B cell (primary cell): Measurements from ENCODE around the gene TSN. TPM values are rescaled to one million over a fixed set of nuclear protein-coding genes. Genes with fewer than 3 reads are reported as not detected.

Source experiments
- ATAC-seq: fragments of 200-7000 bp; cut with Tn5 transposase; one replicate; pipeline ENCODE4 v1.10.0; 2021; ENCODE audit warnings: low read depth, mild to moderate bottlenecking, moderate number of reproducible peaks, moderate library complexity
- CTCF ChIA-PET: fragments of 350-600 bp; sonication (Branson Sonifier 250); formaldehyde crosslinking; loops from one replicate; lab custom pipeline; 2021; ENCODE audit warnings: antibody characterized with exemption, inconsistent platforms; lab: Charles Lee
- POLR2A ChIA-PET: fragments of 350-600 bp; sonication (Branson Sonifier 250); formaldehyde crosslinking; loops from one replicate; lab custom pipeline; 2021; ENCODE audit warnings: antibody characterized with exemption; lab: Charles Lee
- DNase-seq: peaks from one replicate; pipeline ENCODE4 v3.0.0; 2013
- H2AFZ ChIP-seq: 2 replicates; pipeline ENCODE4 v1.6.1; 2012; ENCODE audit warnings: mild to moderate bottlenecking, low read depth, low read length; ENCODE audit not compliant: insufficient read depth, poor library complexity, severe bottlenecking
- H3K27ac ChIP-seq, 2 donors: 1 replicate in 1 of 2; 2 replicates in 1 of 2; pipeline ENCODE4 v1.5.1; 2012 to 2013; ENCODE audit warnings: low read length in 2 of 2, mild to moderate bottlenecking in 2 of 2, moderate library complexity in 1 of 2
- H3K27me3 ChIP-seq, 4 experiments: fragments of 200-600 bp in 1 of 4; sonication (generic) in 1 of 4; replicated peaks in 1 of 4; 1 replicate in 2 of 4; 2 replicates in 2 of 4; pipeline versions ENCODE4 v1.6.1 to v1.7.0; 2013 to 2016; ENCODE audit warnings: low read length in 3 of 4, mild to moderate bottlenecking in 2 of 4, mixed read lengths in 1 of 4, moderate library complexity in 1 of 4; ENCODE audit not compliant: insufficient read depth in 4 of 4, control insufficient read depth in 3 of 4; ENCODE audit errors: control extremely low read depth in 1 of 4
- H3K36me3 ChIP-seq, 2 experiments: replicated peaks in 1 of 2; 1 replicate in 1 of 2; 2 replicates in 1 of 2; pipeline versions ENCODE4 v1.6.1 to v1.7.1; 2013; ENCODE audit warnings: low read length in 1 of 2; ENCODE audit not compliant: insufficient read depth in 2 of 2, control insufficient read depth in 1 of 2; ENCODE audit errors: control extremely low read depth in 1 of 2, extremely low read depth in 1 of 2
- H3K4me1 ChIP-seq, 2 donors: fragments of 200-600 bp in 1 of 2; sonication (generic) in 1 of 2; 1 replicate in 1 of 2; 2 replicates in 1 of 2; pipeline versions ENCODE4 v1.5.1 to v1.6.1; 2013 to 2017; ENCODE audit warnings: low read length in 2 of 2; ENCODE audit not compliant: control insufficient read depth in 2 of 2, insufficient read depth in 2 of 2
- H3K4me2 ChIP-seq: replicated peaks from 2 replicates; pipeline ENCODE3; 2012; ENCODE audit warnings: mild to moderate bottlenecking, low read depth, low read length; ENCODE audit not compliant: poor library complexity, severe bottlenecking
- H3K4me3 ChIP-seq, 5 experiments: fragments of 200-600 bp in 1 of 5; sonication (generic) in 1 of 5; 1 replicate in 3 of 5; 2 replicates in 2 of 5; pipeline versions ENCODE4 v1.5.1 to v1.7.0; 2011 to 2016; ENCODE audit warnings: low read length in 4 of 5, mild to moderate bottlenecking in 4 of 5, low read depth in 2 of 5, control low read depth in 1 of 5, moderate library complexity in 1 of 5; ENCODE audit not compliant: insufficient read depth in 1 of 5; ENCODE audit errors: control extremely low read depth in 1 of 5, extremely low read depth in 1 of 5
- H3K79me2 ChIP-seq: fragments of 200-600 bp; sonication (generic); one replicate; pipeline ENCODE4 v1.6.0; 2016; ENCODE audit warnings: low read length; ENCODE audit not compliant: control insufficient read depth, insufficient read depth
- H3K9ac ChIP-seq: fragments of 200-600 bp; sonication (generic); 2 replicates; pipeline ENCODE4 v1.6.1; 2017; ENCODE audit warnings: mild to moderate bottlenecking, low read length, moderate library complexity
- H3K9me3 ChIP-seq, 3 donors: one replicate each; pipeline versions ENCODE4 v1.6.1 to v1.7.1; 2013; ENCODE audit warnings: low read length in 2 of 3; ENCODE audit not compliant: control insufficient read depth in 2 of 3, insufficient read depth in 1 of 3; ENCODE audit errors: control extremely low read depth in 1 of 3
- H4K20me1 ChIP-seq: 2 replicates; pipeline ENCODE4 v1.6.0; 2012; ENCODE audit warnings: mild to moderate bottlenecking, low read length; ENCODE audit not compliant: insufficient read depth, control insufficient read depth, poor library complexity, severe bottlenecking
- H3K27ac Mint-ChIP-seq: one replicate; pipeline ENCODE4 v1.8.0; 2021; ENCODE audit warnings: mixed read lengths
- H3K27me3 Mint-ChIP-seq: one replicate; pipeline ENCODE4 v1.8.0; 2021; ENCODE audit warnings: mixed read lengths
- H3K4me1 Mint-ChIP-seq: one replicate; pipeline ENCODE4 v1.8.0; 2021; ENCODE audit warnings: mixed read lengths
- H3K4me3 Mint-ChIP-seq: one replicate; pipeline ENCODE4 v1.8.0; 2021; ENCODE audit warnings: mixed read lengths
- H3K9me3 Mint-ChIP-seq: one replicate; pipeline ENCODE4 v1.8.0; 2022; ENCODE audit warnings: mixed read lengths; ENCODE audit not compliant: insufficient read depth
- CTCF ChIP-seq: fragments of 200-600 bp; IDR thresholded peaks from one replicate; pipeline ENCODE4 v1.8.0; 2022; ENCODE audit warnings: antibody characterized with exemption, mild to moderate bottlenecking
- EZH2 ChIP-seq: IDR thresholded peaks from 2 replicates; pipeline ENCODE4 v1.6.1; 2012; ENCODE audit warnings: borderline replicate concordance, low read depth, mild to moderate bottlenecking, moderate library complexity, low read length; ENCODE audit not compliant: insufficient read depth, poor library complexity, severe bottlenecking
- WGBS: methylation state at CpG from one replicate; pipeline ENCODE4 v1.1.5; 2013; ENCODE audit warnings: missing lambda C conversion rate; ENCODE audit not compliant: insufficient coverage; 5-methylcytosine and 5-hydroxymethylcytosine counted together
- intact Hi-C: fragments of 100-400 bp; cut with micrococcal nuclease; formaldehyde crosslinking; loops from one replicate; pipeline ENCODE4 v1.10.0; 2022
- polyA plus RNA-seq: library from polyadenylated mRNA; depleted of rRNA; stranded (reverse); fragments of >200 nt; gene quantifications from 2 replicates; pipeline ENCODE4 v1.2.3, GENCODE V29; 2012
- total RNA-seq, 2 donors: library from RNA; stranded (reverse); fragments of 120-200 nt in 1 of 2; gene quantifications; 1 replicate in 1 of 2; 2 replicates in 1 of 2; pipeline versions ENCODE4 v1.2.3 to v1.2.4, GENCODE V29; 2013 to 2022

TSN gene
- total and polyA plus RNA-seq, 2 donors (not counting 1 experiment from before 2014, with no cell fraction given): 10.8 to 43.4 TPM

- peak within 1 kb of the TSS; percentile 97 for H3K4me3 Mint-ChIP-seq
- DNase-seq: peak; percentile 99
- POLR2A ChIA-PET: interaction anchor here (0.6 to 3.1 kb wide), 10 partner anchors 9 to 1991 kb away, joined by 3 to 34 read pairs (median 8); partner anchors contain the start of genes CLASP1, RNU4ATAC and TSN
- no peak for TF ChIP-seq EZH2
- no peak for TF ChIP-seq CTCF
- H3K4me1 Mint-ChIP-seq: peaks cover 19% of the 10 kb centered on the region
- intact Hi-C loops: loop anchor here (1.0 to 5.0 kb wide), 4 partner anchors 19 to 1979 kb away; partner anchors contain the start of genes CLASP1, PTPN4, RNU4ATAC and TSN
- H3K9me3 Mint-ChIP-seq: no peaks in the 10 kb centered on the region
- ATAC-seq: peak; percentile 95
- H3K79me2 ChIP-seq: peaks cover 45% of the 10 kb centered on the region
- H3K4me1 ChIP-seq: peaks cover 14 to 20% of the 10 kb centered on the region in 2 donors
- H3K4me2 ChIP-seq: peak within 1 kb of the TSS; percentile 85
- H3K36me3 ChIP-seq: peaks cover 4 to 23% of the 10 kb centered on the region in 2 experiments
- WGBS: under 1% methylated on average over 83 of the region's 93 CpGs
- peak within 1 kb of the TSS; percentile 93 for H3K27ac Mint-ChIP-seq
- no peaks in the 10 kb centered on the region for H3K27me3 ChIP-seq
- peak within 1 kb of the TSS; percentile 98 for H2AFZ ChIP-seq
- peaks cover 5% of the 10 kb centered on the region for H4K20me1 ChIP-seq
- H3K9me3 ChIP-seq: peaks cover 0 to 3% (median 0%) of the 10 kb centered on the region in 3 donors
- peak within 1 kb of the TSS; percentile 97 for H3K9ac ChIP-seq
- H3K27ac ChIP-seq: peak within 1 kb of the TSS; percentile 59 to 92
- H3K4me3 ChIP-seq: peak within 1 kb of the TSS; percentile 84 to 99 (median 98)
- CTCF ChIA-PET: interaction anchor here (0.7 to 1.8 kb wide), 3 partner anchors 111 to 334 kb away, joined by 3 to 5 read pairs (median 5); partner anchors contain the start of gene RNU4ATAC
- H3K27me3 Mint-ChIP-seq: no peaks in the 10 kb centered on the region
Measured at GRCh38 chr2:121736462-121737336, 18.8 kb upstream of the TSN start, which contains the start of gene NIFK. NIFK (minus strand) TSS chr2:121736875; CDS start chr2:121736850, 25 bp downstream.
